Esophagus squamous epithelium (tissue), 4 donors: ENCODE measurements around the gene SRPRB.

Source experiments
- CTCF ChIP-seq, 6 experiments: fragments of 450-650 bp in 4 of 6; fragments of 200-600 bp in 2 of 6; sonication (generic) in 2 of 6; IDR thresholded peaks; one replicate each; pipeline ENCODE4 v1.5.1; 2016 to 2019; ENCODE audit warnings: antibody characterized with exemption in 6 of 6, mild to moderate bottlenecking in 4 of 6, moderate library complexity in 4 of 6
- POLR2A ChIP-seq, 4 donors: fragments of 450-650 bp; IDR thresholded peaks; one replicate each; pipeline ENCODE4 v1.6.1; 2017; ENCODE audit warnings: antibody characterized with exemption in 4 of 4, mild to moderate bottlenecking in 4 of 4, moderate library complexity in 3 of 4

- TF ChIP-seq CTCF (IDR thresholded peaks at IDR 0.05) = no peak
- TF ChIP-seq POLR2A (IDR thresholded peaks at IDR 0.05) = no peak
Observed at GRCh38 chr3:133757701-133758567, 47.7 kb upstream of the SRPRB start.
